ENCODE results near the gene ZC3H4. TPM values are rescaled to one million over a fixed set of nuclear protein-coding genes. Genes with fewer than 3 reads are reported as not detected.

ZC3H4 gene
- total RNA-seq, 4 donors from 2014 or later: 16.4 to 26.2 (median 20.1) TPM

GRCh38 chr19:47095476-47096099 lies 18.0 kb downstream of the ZC3H4 start:
- Histone ChIP-seq H3K27me3 (no peaks in the 10 kb centered on the region), H3K4me1 (peaks cover 31 to 73% (median 44%) of the 10 kb centered on the region in 3 donors), H3K27ac (peak overlapping the region; percentile 88 to 94 (median 90)), H3K36me3 (peaks cover 0 to 39% (median 5%) of the 10 kb centered on the region in 3 donors), H3K4me3 (peak overlapping the region in 2 of 4 donors; percentile 3 to 11), H3K9me3 (no peaks in the 10 kb centered on the region)
- no peak for DNase-seq
- 54 to 65% methylated on average over 7 to 9 of the region's 9 CpGs for WGBS, 2 donors
- intact Hi-C loops (cut with DNase I): no loop called here
- no peak for TF ChIP-seq CTCF (IDR thresholded peaks at IDR 0.05)
- no peak for TF ChIP-seq POLR2A (IDR thresholded peaks at IDR 0.05)

GRCh38 chr19:47094557-47095475 lies 18.8 kb downstream of the ZC3H4 start:
- Histone ChIP-seq H3K27me3 (no peaks in the 10 kb centered on the region), H3K4me1 (peaks cover 31 to 70% (median 44%) of the 10 kb centered on the region in 3 donors), H3K9me3 (no peaks in the 10 kb centered on the region), H3K27ac (peak overlapping the region; percentile 88 to 94 (median 90)), H3K36me3 (peaks cover 5 to 47% (median 13%) of the 10 kb centered on the region in 3 donors), H3K4me3 (peak overlapping the region in 3 of 4 donors; percentile 3 to 11 (median 5))
- no peak for DNase-seq
- WGBS, 2 donors: 64 to 76% methylated on average over 4 to 10 of the region's 15 CpGs
- TF ChIP-seq POLR2A (IDR thresholded peaks at IDR 0.05) (no peak), CTCF (IDR thresholded peaks at IDR 0.05) (no peak)
- intact Hi-C loops (cut with DNase I): no loop called here

- intact Hi-C loops (cut with DNase I): no loop called here
- DNase-seq: no peak
- Histone ChIP-seq H3K36me3 (peaks cover 14 to 57% (median 17%) of the 10 kb centered on the region in 3 donors), H3K4me3 (no peak overlapping the region), H3K9me3 (no peaks in the 10 kb centered on the region), H3K4me1 (peaks cover 31 to 61% (median 41%) of the 10 kb centered on the region in 3 donors), H3K27ac (peak overlapping the region; percentile 88 to 94 (median 90)), H3K27me3 (no peaks in the 10 kb centered on the region)
- TF ChIP-seq CTCF (IDR thresholded peaks at IDR 0.05) (no peak), POLR2A (IDR thresholded peaks at IDR 0.05) (no peak)
- WGBS, 2 donors: 69 to 76% methylated on average over 6 to 8 of the region's 10 CpGs
These were observed 19.7 kb downstream of the ZC3H4 start for GRCh38 chr19:47093841-47094240.

- H3K36me3 ChIP-seq: peaks cover 20 to 63% (median 23%) of the 10 kb centered on the region in 3 donors
- 76 to 83% methylated on average over 5 of the region's 5 CpGs for WGBS, 2 donors
These were observed 20.3 kb downstream of the ZC3H4 start for GRCh38 chr19:47093254-47093653.

More at GRCh38 chr19:47093254-47093653, 20.3 kb downstream of the ZC3H4 start:
- H3K4me3 ChIP-seq: no peak overlapping the region
- peak overlapping the region; percentile 88 to 94 (median 90) for H3K27ac ChIP-seq
- intact Hi-C loops (cut with DNase I): no loop called here
- DNase-seq: no peak
- no peaks in the 10 kb centered on the region for H3K9me3 ChIP-seq
- H3K4me1 ChIP-seq: peaks cover 31 to 55% (median 35%) of the 10 kb centered on the region in 3 donors
- no peaks in the 10 kb centered on the region for H3K27me3 ChIP-seq
- no peak for TF ChIP-seq CTCF (IDR thresholded peaks at IDR 0.05)
- no peak for TF ChIP-seq POLR2A (IDR thresholded peaks at IDR 0.05)
